CD4-positive, alpha-beta T cell (primary cell): ENCODE measurements around the gene CAMTA1. TPM values are rescaled to one million over a fixed set of nuclear protein-coding genes. Genes with fewer than 3 reads are reported as not detected.

Source experiments
- ATAC-seq: fragments of 200-7000 bp; cut with Tn5 transposase; one replicate; pipeline ENCODE4 v1.10.0; 2022; ENCODE audit warnings: mild to moderate bottlenecking; ENCODE audit not compliant: poor library complexity
- CTCF ChIA-PET: fragments of 350-600 bp; sonication (Branson Sonifier 250); formaldehyde crosslinking; loops from one replicate; lab custom pipeline; 2021; ENCODE audit warnings: antibody characterized with exemption, inconsistent platforms; lab: Charles Lee
- POLR2A ChIA-PET: fragments of 350-600 bp; sonication (Branson Sonifier 250); formaldehyde crosslinking; loops from one replicate; lab custom pipeline; 2021; ENCODE audit warnings: antibody characterized with exemption, inconsistent platforms; lab: Charles Lee
- DNase-seq, 14 experiments: peaks; one replicate each; pipeline ENCODE4 v3.0.0-alpha.2; 2013 to 2020; ENCODE audit warnings: mixed read lengths in 2 of 14
- H3K27ac ChIP-seq, 2 donors: one replicate each; pipeline versions ENCODE4 v1.5.1 to v1.7.0; 2013; ENCODE audit warnings: low read length in 2 of 2, low read depth in 1 of 2, mild to moderate bottlenecking in 1 of 2
- H3K27me3 ChIP-seq, 2 experiments: 1 replicate in 1 of 2; 2 replicates in 1 of 2; pipeline versions ENCODE4 v1.6.1 to v1.7.0; 2013; ENCODE audit warnings: low read length in 2 of 2, control low read depth in 1 of 2, mild to moderate bottlenecking in 1 of 2, moderate library complexity in 1 of 2; ENCODE audit not compliant: insufficient read depth in 2 of 2, control insufficient read depth in 1 of 2
- H3K36me3 ChIP-seq: one replicate; pipeline ENCODE4 v1.6.1; 2013; ENCODE audit warnings: low read length, control low read depth; ENCODE audit not compliant: insufficient read depth
- H3K4me1 ChIP-seq: one replicate; pipeline ENCODE4 v1.6.1; 2013; ENCODE audit warnings: low read length, control low read depth; ENCODE audit not compliant: insufficient read depth
- H3K4me3 ChIP-seq: one replicate; pipeline ENCODE4 v1.5.1; 2013; ENCODE audit warnings: mild to moderate bottlenecking, low read length, moderate library complexity
- H3K9me3 ChIP-seq, 2 experiments: 1 replicate in 1 of 2; 2 replicates in 1 of 2; pipeline versions ENCODE4 v1.6.1 to v1.7.0; 2013; ENCODE audit warnings: low read length in 2 of 2, mild to moderate bottlenecking in 2 of 2, control low read depth in 1 of 2, moderate library complexity in 1 of 2; ENCODE audit not compliant: control insufficient read depth in 1 of 2, insufficient read depth in 1 of 2
- H3K27ac Mint-ChIP-seq: one replicate; pipeline ENCODE4 v1.8.0; 2020; ENCODE audit warnings: mixed read lengths
- H3K27me3 Mint-ChIP-seq: one replicate; pipeline ENCODE4 v1.8.0; 2021; ENCODE audit warnings: mixed read lengths
- H3K36me3 Mint-ChIP-seq: one replicate; pipeline ENCODE4 v1.8.0; 2021; ENCODE audit warnings: low read depth, mixed read lengths
- H3K4me1 Mint-ChIP-seq: one replicate; pipeline ENCODE4 v1.8.0; 2021; ENCODE audit warnings: low read depth, mixed read lengths
- H3K4me3 Mint-ChIP-seq: one replicate; pipeline ENCODE4 v1.8.0; 2020; ENCODE audit warnings: mild to moderate bottlenecking, mixed read lengths
- H3K9me3 Mint-ChIP-seq: one replicate; pipeline ENCODE4 v1.8.0; 2020; ENCODE audit warnings: mixed read lengths
- CTCF ChIP-seq: fragments of 200-600 bp; IDR thresholded peaks from one replicate; pipeline ENCODE4 v1.8.0; 2022; ENCODE audit warnings: antibody characterized with exemption, mild to moderate bottlenecking
- intact Hi-C, 2 experiments: fragments of 100-400 bp; cut with DNase I in 1 of 2; cut with micrococcal nuclease in 1 of 2; formaldehyde crosslinking; loops; one replicate each; pipeline versions ENCODE4 v1.15.1 to v1.9.0; 2023 to 2025; cut with DNase I, micrococcal nuclease
- total RNA-seq, 174 experiments: library from RNA in 2 of 174; stranded (reverse) in 2 of 174; gene quantifications; one replicate each; pipeline ENCODE4 v1.2.3 and lab custom pipeline; 2021 to 2026

The CAMTA1 gene
- total RNA-seq, 2 experiments from 2014 or later = 38.6 to 39.3 TPM

GRCh38 chr1:6775261-6776043 lies 9.8 kb upstream of the CAMTA1 start:
- Histone ChIP-seq H3K27me3 (peaks cover 0 to 6% of the 10 kb centered on the region in 2 experiments), H3K27ac (no peak overlapping the region), H3K36me3 (no peaks in the 10 kb centered on the region), H3K4me3 (no peak overlapping the region), H3K9me3 (no peaks in the 10 kb centered on the region), H3K4me1 (no peaks in the 10 kb centered on the region)
- Mint-ChIP-seq H3K4me3 (no peak overlapping the region), H3K4me1 (no peaks in the 10 kb centered on the region), H3K27me3 (peaks cover 15% of the 10 kb centered on the region), H3K27ac (no peak overlapping the region), H3K36me3 (no peaks in the 10 kb centered on the region), H3K9me3 (peaks cover 3% of the 10 kb centered on the region)
- ChIA-PET CTCF (no interaction called here), POLR2A (no interaction called here)
- TF ChIP-seq CTCF = no peak
- intact Hi-C loops = no loop called here
- ATAC-seq (no peak), DNase-seq (no peak)

GRCh38 chr1:6776389-6776788 lies 8.9 kb upstream of the CAMTA1 start:
- no peak overlapping the region for H3K27ac Mint-ChIP-seq

GRCh38 chr1:6776895-6777294 lies 8.4 kb upstream of the CAMTA1 start:
- intact Hi-C loops = no loop called here
- CTCF ChIA-PET = no interaction called here
- Histone ChIP-seq H3K27ac (no peak overlapping the region), H3K4me1 (no peaks in the 10 kb centered on the region), H3K4me3 (no peak overlapping the region), H3K36me3 (no peaks in the 10 kb centered on the region), H3K27me3 (peaks cover 0 to 6% of the 10 kb centered on the region in 2 experiments), H3K9me3 (no peaks in the 10 kb centered on the region)
- ATAC-seq (no peak), DNase-seq (no peak)
- Mint-ChIP-seq H3K9me3 (peaks cover 3% of the 10 kb centered on the region), H3K36me3 (no peaks in the 10 kb centered on the region), H3K4me3 (no peak overlapping the region), H3K4me1 (no peaks in the 10 kb centered on the region), H3K27me3 (peaks cover 8% of the 10 kb centered on the region), H3K27ac (no peak overlapping the region)
- TF ChIP-seq CTCF = no peak
- POLR2A ChIA-PET = no interaction called here

More at GRCh38 chr1:6776389-6776788, 8.9 kb upstream of the CAMTA1 start:
- Mint-ChIP-seq H3K4me3 (no peak overlapping the region), H3K27me3 (peaks cover 8% of the 10 kb centered on the region), H3K9me3 (peaks cover 3% of the 10 kb centered on the region), H3K4me1 (no peaks in the 10 kb centered on the region), H3K36me3 (no peaks in the 10 kb centered on the region)
- H3K27me3 ChIP-seq = peaks cover 0 to 6% of the 10 kb centered on the region in 2 experiments
- no peaks in the 10 kb centered on the region for H3K4me1 ChIP-seq
- ChIA-PET POLR2A (no interaction called here), CTCF (no interaction called here)
- DNase-seq = no peak
- no peaks in the 10 kb centered on the region for H3K9me3 ChIP-seq
- H3K27ac ChIP-seq = no peak overlapping the region
- H3K4me3 ChIP-seq = no peak overlapping the region
- H3K36me3 ChIP-seq = no peaks in the 10 kb centered on the region
- TF ChIP-seq CTCF = no peak
- no peak for ATAC-seq
- intact Hi-C loops = no loop called here
